GM23338 (cell line): Measurements from ENCODE around the gene GPC5. TPM values are rescaled to one million over a fixed set of nuclear protein-coding genes. Genes with fewer than 3 reads are reported as not detected.

Experiments used
- ATAC-seq: fragments of 200-7000 bp; cut with Tn5 transposase; 3 replicates; pipeline ENCODE4 v1.9.1; 2020
- DNase-seq: peaks from one replicate; pipeline ENCODE4 v3.0.0-alpha.2; 2015; ENCODE audit warnings: low spot score
- H2AFZ ChIP-seq: fragments of 200-600 bp; sonication (generic); 2 replicates; pipeline ENCODE4 v1.8.0; 2016; ENCODE audit warnings: antibody characterized with exemption, mild to moderate bottlenecking, moderate library complexity
- H3F3A ChIP-seq: fragments of 200-600 bp; sonication (generic); replicated peaks from 2 replicates; pipeline ENCODE4 v1.8.0; 2017; ENCODE audit warnings: antibody characterized with exemption, mixed run types, low read depth
- H3K27ac ChIP-seq: fragments of 200-600 bp; sonication (generic); 2 replicates; pipeline ENCODE4 v1.6.1; 2016; ENCODE audit warnings: low read depth
- H3K27me3 ChIP-seq: fragments of 200-600 bp; sonication (generic); 2 replicates; pipeline ENCODE4 v1.8.0; 2016; ENCODE audit warnings: mild to moderate bottlenecking, mixed run types, moderate library complexity; ENCODE audit not compliant: insufficient read depth
- H3K36me3 ChIP-seq: fragments of 200-600 bp; sonication (generic); 2 replicates; pipeline ENCODE4 v1.8.0; 2016; ENCODE audit warnings: mild to moderate bottlenecking; ENCODE audit not compliant: insufficient read depth
- H3K4me1 ChIP-seq: fragments of 200-600 bp; sonication (generic); 2 replicates; pipeline ENCODE4 v1.8.0; 2016; ENCODE audit warnings: mild to moderate bottlenecking, moderate library complexity; ENCODE audit not compliant: insufficient read depth
- H3K4me2 ChIP-seq: fragments of 200-600 bp; sonication (generic); 2 replicates; pipeline ENCODE4 v1.7.1; 2017; ENCODE audit warnings: mixed run types
- H3K4me3 ChIP-seq: fragments of 200-600 bp; sonication (generic); 2 replicates; pipeline ENCODE4 v1.6.1; 2016; ENCODE audit warnings: mixed run types
- H3K79me2 ChIP-seq: fragments of 200-600 bp; sonication (generic); replicated peaks from 2 replicates; pipeline ENCODE4 v1.8.0; 2017; ENCODE audit warnings: mild to moderate bottlenecking; ENCODE audit not compliant: insufficient read depth
- H3K9me2 ChIP-seq: fragments of 200-600 bp; sonication (generic); 2 replicates; pipeline ENCODE4 v1.8.0; 2017; ENCODE audit not compliant: insufficient read depth
- H4K20me1 ChIP-seq: fragments of 200-600 bp; sonication (generic); replicated peaks from 2 replicates; pipeline ENCODE4 v1.8.0; 2017; ENCODE audit warnings: mild to moderate bottlenecking; ENCODE audit not compliant: insufficient read depth
- H3K27ac Mint-ChIP-seq: 2 replicates; pipeline ENCODE4 v1.8.0; 2020; ENCODE audit warnings: inconsistent platforms, mild to moderate bottlenecking, moderate library complexity, mixed read lengths
- H3K27me3 Mint-ChIP-seq: 3 replicates; pipeline ENCODE4 v1.8.0; 2022; ENCODE audit warnings: low read depth, mild to moderate bottlenecking, moderate library complexity, mixed read lengths, inconsistent platforms; ENCODE audit not compliant: insufficient read depth, poor library complexity
- H3K36me3 Mint-ChIP-seq: 3 replicates; pipeline ENCODE4 v1.8.0; 2021; ENCODE audit warnings: low read depth, mild to moderate bottlenecking, inconsistent platforms, moderate library complexity, mixed read lengths
- H3K4me1 Mint-ChIP-seq: 3 replicates; pipeline ENCODE4 v1.8.0; 2020; ENCODE audit warnings: mild to moderate bottlenecking, inconsistent platforms, mixed read lengths
- H3K4me3 Mint-ChIP-seq: 3 replicates; pipeline ENCODE4 v1.8.0; 2021; ENCODE audit warnings: moderate library complexity, mild to moderate bottlenecking, inconsistent platforms, mixed read lengths
- H3K9me3 Mint-ChIP-seq: 3 replicates; pipeline ENCODE4 v1.8.0; 2020; ENCODE audit warnings: moderate library complexity, mild to moderate bottlenecking, inconsistent platforms, mixed read lengths
- CREB1 ChIP-seq: fragments of 250-450 bp; sonication (Bioruptor Pico); IDR thresholded peaks from 2 replicates; pipeline ENCODE4 v1.5.0; 2020; ENCODE audit warnings: low read depth, mild to moderate bottlenecking, moderate library complexity
- EZH2 ChIP-seq: fragments of 200-600 bp; sonication (generic); IDR thresholded peaks from one replicate; pipeline ENCODE4 v1.8.0; 2017; ENCODE audit warnings: antibody characterized with exemption, mild to moderate bottlenecking, low read depth; ENCODE audit not compliant: unreplicated experiment
- EZH2phosphoT487 ChIP-seq: fragments of 200-600 bp; sonication (generic); IDR thresholded peaks from one replicate; pipeline ENCODE4 v1.8.1; 2018; ENCODE audit warnings: antibody characterized with exemption; ENCODE audit not compliant: unreplicated experiment
- JUNB ChIP-seq: IDR thresholded peaks from one replicate; pipeline ENCODE4 v1.6.1; 2016; ENCODE audit warnings: antibody characterized with exemption; ENCODE audit not compliant: unreplicated experiment
- NANOG ChIP-seq: IDR thresholded peaks from 2 replicates; pipeline ENCODE4 v1.6.1; 2016; ENCODE audit warnings: antibody characterized with exemption, borderline replicate concordance
- POLR2AphosphoS5 ChIP-seq: IDR thresholded peaks from 2 replicates; pipeline ENCODE4 v1.6.1; 2016; ENCODE audit warnings: antibody characterized with exemption, low read depth
- REST ChIP-seq: IDR thresholded peaks from one replicate; pipeline ENCODE4 v1.6.1; 2018; ENCODE audit warnings: antibody characterized with exemption; ENCODE audit not compliant: unreplicated experiment
- STAT1 ChIP-seq: IDR thresholded peaks from one replicate; pipeline ENCODE4 v1.6.1; 2016; ENCODE audit warnings: antibody characterized with exemption; ENCODE audit not compliant: unreplicated experiment
- ZNF114 ChIP-seq: fragments of 250-450 bp; sonication (Bioruptor Pico); IDR thresholded peaks from 2 replicates; pipeline ENCODE4 v1.5.0; 2020; ENCODE audit warnings: mild to moderate bottlenecking, moderate library complexity
- ZNF331 ChIP-seq: fragments of 250-450 bp; sonication (Bioruptor Pico); IDR thresholded peaks from 2 replicates; pipeline ENCODE4 v1.5.0; 2020; ENCODE audit warnings: low read depth, mild to moderate bottlenecking, moderate library complexity
- ZNF462 ChIP-seq: fragments of 250-450 bp; sonication (Bioruptor Pico); IDR thresholded peaks from 2 replicates; pipeline ENCODE4 v1.5.0; 2020; ENCODE audit warnings: mild to moderate bottlenecking, moderate library complexity
- polyA plus RNA-seq: library from polyadenylated mRNA; unstranded; fragments of >200 nt; fragmentation: Nextera tagmentation; extraction: Ambion mirVana; gene quantifications from 2 replicates; pipeline ENCODE4 v1.2.1, GENCODE V29; 2016
- total RNA-seq: library from RNA; depleted of rRNA; stranded (reverse); fragments of >200 nt; shearing (Covaris generic); gene quantifications from 2 replicates; pipeline ENCODE4 v1.2.3, GENCODE V29; 2014
- TF ChIP-seq, protein P1 (sequence below), 2 experiments: fragments of 200-600 bp in 1 of 2; sonication (generic) in 1 of 2; conservative IDR thresholded peaks; 2 replicates each; pipeline versions ENCODE4 v1.5.1 to v1.6.1; 2016 to 2017; ENCODE audit warnings: antibody characterized with exemption in 2 of 2, low read depth in 2 of 2, mild to moderate bottlenecking in 2 of 2, moderate library complexity in 1 of 2
- TF ChIP-seq, protein P2 (sequence below): IDR thresholded peaks from 2 replicates; pipeline ENCODE4 v1.6.1; 2016; ENCODE audit warnings: antibody characterized with exemption

The GPC5 gene
- total and polyA plus RNA-seq, 2 experiments from 2014 or later = 0.95 to 1.1 TPM

DNA sequence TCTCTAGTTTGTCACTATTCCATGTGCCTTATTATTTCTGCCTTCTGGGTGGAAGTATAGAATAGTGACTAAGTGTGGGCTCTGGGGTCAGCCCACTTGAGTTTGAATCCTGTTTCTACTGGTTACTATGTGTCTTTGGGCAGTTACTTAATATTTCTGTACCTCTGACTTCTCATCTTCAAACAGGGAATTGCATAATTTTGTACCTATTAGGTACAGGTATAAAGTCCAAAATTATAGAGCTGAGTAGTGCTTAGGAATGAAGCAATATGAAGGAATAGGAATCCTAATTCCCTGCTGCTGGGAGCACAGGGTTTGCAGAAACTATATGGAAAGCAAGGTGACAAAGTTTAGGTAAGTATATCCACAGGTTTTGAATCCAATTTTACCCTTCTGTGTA, 564.5 kb downstream of the GPC5 start:
- no peak for TF ChIP-seq ZNF114 (CRISPR knock-in tag)
- no peak for TF ChIP-seq ZNF462 (CRISPR knock-in tag)
- TF ChIP-seq NANOG = no peak
- no peak for TF ChIP-seq CREB1 (CRISPR knock-in tag)
- TF ChIP-seq STAT1 = no peak
- TF ChIP-seq, protein P1, sequence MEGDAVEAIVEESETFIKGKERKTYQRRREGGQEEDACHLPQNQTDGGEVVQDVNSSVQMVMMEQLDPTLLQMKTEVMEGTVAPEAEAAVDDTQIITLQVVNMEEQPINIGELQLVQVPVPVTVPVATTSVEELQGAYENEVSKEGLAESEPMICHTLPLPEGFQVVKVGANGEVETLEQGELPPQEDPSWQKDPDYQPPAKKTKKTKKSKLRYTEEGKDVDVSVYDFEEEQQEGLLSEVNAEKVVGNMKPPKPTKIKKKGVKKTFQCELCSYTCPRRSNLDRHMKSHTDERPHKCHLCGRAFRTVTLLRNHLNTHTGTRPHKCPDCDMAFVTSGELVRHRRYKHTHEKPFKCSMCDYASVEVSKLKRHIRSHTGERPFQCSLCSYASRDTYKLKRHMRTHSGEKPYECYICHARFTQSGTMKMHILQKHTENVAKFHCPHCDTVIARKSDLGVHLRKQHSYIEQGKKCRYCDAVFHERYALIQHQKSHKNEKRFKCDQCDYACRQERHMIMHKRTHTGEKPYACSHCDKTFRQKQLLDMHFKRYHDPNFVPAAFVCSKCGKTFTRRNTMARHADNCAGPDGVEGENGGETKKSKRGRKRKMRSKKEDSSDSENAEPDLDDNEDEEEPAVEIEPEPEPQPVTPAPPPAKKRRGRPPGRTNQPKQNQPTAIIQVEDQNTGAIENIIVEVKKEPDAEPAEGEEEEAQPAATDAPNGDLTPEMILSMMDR (conservative IDR thresholded peaks at IDR 0.05; ENCODE audit: low read depth in 2 of 2) = no peak
- no peak for TF ChIP-seq POLR2AphosphoS5
- TF ChIP-seq EZH2 = no peak
- TF ChIP-seq, protein P2, sequence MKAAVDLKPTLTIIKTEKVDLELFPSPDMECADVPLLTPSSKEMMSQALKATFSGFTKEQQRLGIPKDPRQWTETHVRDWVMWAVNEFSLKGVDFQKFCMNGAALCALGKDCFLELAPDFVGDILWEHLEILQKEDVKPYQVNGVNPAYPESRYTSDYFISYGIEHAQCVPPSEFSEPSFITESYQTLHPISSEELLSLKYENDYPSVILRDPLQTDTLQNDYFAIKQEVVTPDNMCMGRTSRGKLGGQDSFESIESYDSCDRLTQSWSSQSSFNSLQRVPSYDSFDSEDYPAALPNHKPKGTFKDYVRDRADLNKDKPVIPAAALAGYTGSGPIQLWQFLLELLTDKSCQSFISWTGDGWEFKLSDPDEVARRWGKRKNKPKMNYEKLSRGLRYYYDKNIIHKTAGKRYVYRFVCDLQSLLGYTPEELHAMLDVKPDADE = no peak
- TF ChIP-seq REST = no peak
- no peak for TF ChIP-seq EZH2phosphoT487
- no peak for TF ChIP-seq JUNB
- TF ChIP-seq ZNF331 (CRISPR knock-in tag) = no peak
- no peaks in the 10 kb centered on the region for H3K4me1 ChIP-seq
- Mint-ChIP-seq H3K4me1 (no peaks in the 10 kb centered on the region), H3K27me3 (no peaks in the 10 kb centered on the region), H3K4me3 (no peak overlapping the region), H3K9me3 (peaks cover 8% of the 10 kb centered on the region; the same call in 1 of the 3 replicates), H3K36me3 (no peaks in the 10 kb centered on the region), H3K27ac (no peak overlapping the region)
- H4K20me1 ChIP-seq = no peaks in the 10 kb centered on the region
- H2AFZ ChIP-seq = no peak overlapping the region
- no peak overlapping the region for H3K4me3 ChIP-seq
- H3K27ac ChIP-seq = no peak overlapping the region
- no peaks in the 10 kb centered on the region for H3K79me2 ChIP-seq
- H3F3A ChIP-seq = no peaks in the 10 kb centered on the region
- H3K36me3 ChIP-seq = no peaks in the 10 kb centered on the region
- no peak overlapping the region for H3K4me2 ChIP-seq
- no peaks in the 10 kb centered on the region for H3K27me3 ChIP-seq
- DNase-seq (no peak), ATAC-seq (no peak)
- H3K9me2 ChIP-seq = no peaks in the 10 kb centered on the region
